Panc1 (cell line): ENCODE results near the gene JADE1. TPM values are rescaled to one million over a fixed set of nuclear protein-coding genes. Genes with fewer than 3 reads are reported as not detected.
A peak's percentile ranks its signal among the peaks of the same experiment; 100 is the strongest.

Experiments
- ATAC-seq: fragments of 200-7000 bp; cut with Tn5 transposase; 2 replicates; pipeline ENCODE4 v1.9.1; 2020; ENCODE audit warnings: mild to moderate bottlenecking, moderate library complexity
- BruUV-seq: library from RNA; stranded (reverse); fragments of 400-500 nt; replicated peaks from 2 replicates; lab custom pipeline; 2021; lab: Mats Ljungman, UMichigan
- CTCF ChIA-PET: fragments of 300-600 bp; sonication (Branson Sonifier 250); formaldehyde crosslinking; loops from one replicate; lab custom pipeline; 2022; ENCODE audit warnings: antibody characterized with exemption; lab: Charles Lee
- POLR2A ChIA-PET: fragments of 300-600 bp; sonication (Branson Sonifier 250); formaldehyde crosslinking; loops from one replicate; lab custom pipeline; 2022; ENCODE audit warnings: antibody characterized with exemption; lab: Charles Lee
- DNase-seq: peaks from one replicate; pipeline ENCODE4 v3.0.0-alpha.2; 2010; ENCODE audit warnings: low read depth, low spot score
- H3K27ac ChIP-seq: 2 replicates; pipeline ENCODE4 v1.5.1; 2011; ENCODE audit warnings: mild to moderate bottlenecking, low read length, inconsistent platforms
- H3K27me3 ChIP-seq: fragments of 200-500 bp; sonication (Bioruptor generic); 2 replicates; pipeline ENCODE4 v1.6.0; 2014; ENCODE audit warnings: low read length, inconsistent platforms; ENCODE audit not compliant: control insufficient read depth, insufficient read depth
- H3K36me3 ChIP-seq: fragments of 200-500 bp; sonication (Bioruptor generic); 2 replicates; pipeline ENCODE4 v1.5.1; 2014; ENCODE audit warnings: inconsistent platforms, mild to moderate bottlenecking, low read length, moderate library complexity; ENCODE audit not compliant: control insufficient read depth, insufficient read depth
- H3K4me1 ChIP-seq: 2 replicates; pipeline ENCODE4 v1.5.1; 2011; ENCODE audit warnings: inconsistent platforms, mild to moderate bottlenecking, low read length, moderate library complexity; ENCODE audit not compliant: control insufficient read depth, insufficient read depth
- H3K4me3 ChIP-seq, 2 experiments: 2 replicates each; pipeline ENCODE4 v1.5.1; 2011 to 2012; ENCODE audit warnings: low read depth in 2 of 2, low read length in 2 of 2, mild to moderate bottlenecking in 2 of 2, inconsistent platforms in 1 of 2, moderate library complexity in 1 of 2
- H3K9me3 ChIP-seq: fragments of 200-500 bp; sonication (Bioruptor generic); 2 replicates; pipeline ENCODE4 v1.5.1; 2014; ENCODE audit warnings: low read depth, mild to moderate bottlenecking, inconsistent platforms, low read length, moderate library complexity; ENCODE audit not compliant: control insufficient read depth, insufficient read depth
- POLR2AphosphoS5 ChIP-seq: IDR thresholded peaks from 2 replicates; pipeline ENCODE4 v1.6.1; 2012; ENCODE audit warnings: mild to moderate bottlenecking, low read depth, low read length, moderate library complexity
- SIN3A ChIP-seq: IDR thresholded peaks from 2 replicates; pipeline ENCODE4 v1.6.1; 2012; ENCODE audit warnings: low read depth, mild to moderate bottlenecking, low read length, moderate library complexity, borderline replicate concordance; ENCODE audit not compliant: insufficient read depth
- TCF7L2 ChIP-seq: IDR thresholded peaks from 2 replicates; pipeline ENCODE4 v1.6.1; 2011; ENCODE audit warnings: mild to moderate bottlenecking, low read depth, low read length, inconsistent platforms
- in situ Hi-C: cut with HindIII; loops from 2 replicates; pipeline ENCODE4 v1.10.0; 2016; ENCODE audit warnings: low sequenced_read_pairs, low pct_unique_long_range_greater_than_20kb
- intact Hi-C: fragments of 100-400 bp; cut with micrococcal nuclease; formaldehyde crosslinking; loops from one replicate; pipeline ENCODE4 v1.10.0; 2022; ENCODE audit not compliant: unreplicated experiment
- total RNA-seq: library from RNA; stranded (reverse); gene quantifications from one replicate; pipeline ENCODE4 v1.2.1, GENCODE V29; 2021; ENCODE audit not compliant: unreplicated experiment
- TF ChIP-seq, protein P1 (sequence below): fragments of 450-650 bp; IDR thresholded peaks from 2 replicates; pipeline ENCODE4 v1.5.1; 2017; ENCODE audit warnings: mild to moderate bottlenecking
- TF ChIP-seq, protein P2 (sequence below), 2 experiments: IDR thresholded peaks; 2 replicates each; pipeline ENCODE4 v1.6.1; 2011 to 2012; ENCODE audit warnings: low read depth in 2 of 2, control low read depth in 1 of 2, low read length in 1 of 2, mild to moderate bottlenecking in 1 of 2, moderate library complexity in 1 of 2; ENCODE audit not compliant: insufficient read depth in 1 of 2

JADE1 gene
- total RNA-seq, 1 experiment from 2014 or later, result 23.4 TPM

- Histone ChIP-seq H3K27ac (no peak overlapping the region), H3K27me3 (no peaks in the 10 kb centered on the region), H3K4me3 (no peak overlapping the region), H3K9me3 (no peaks in the 10 kb centered on the region), H3K36me3 (no peaks in the 10 kb centered on the region; the same call in 1 of the 2 replicates), H3K4me1 (peaks cover 14% of the 10 kb centered on the region)
- BruUV-seq, result no TSS peak
- ChIA-PET POLR2A (interaction anchor here (0.7 kb wide), 1 partner anchor 14 kb away, joined by 3 read pairs; no protein-coding TSS in a partner anchor), CTCF (interaction anchor here (0.5 kb wide), 1 partner anchor 17 kb away, joined by 7 read pairs; no protein-coding TSS in a partner anchor)
- no peak for ATAC-seq
- in situ Hi-C loops, result no loop called here
- TF ChIP-seq SIN3A (no peak), TCF7L2 (no peak), POLR2AphosphoS5 (no peak)
- TF ChIP-seq, protein P1, sequence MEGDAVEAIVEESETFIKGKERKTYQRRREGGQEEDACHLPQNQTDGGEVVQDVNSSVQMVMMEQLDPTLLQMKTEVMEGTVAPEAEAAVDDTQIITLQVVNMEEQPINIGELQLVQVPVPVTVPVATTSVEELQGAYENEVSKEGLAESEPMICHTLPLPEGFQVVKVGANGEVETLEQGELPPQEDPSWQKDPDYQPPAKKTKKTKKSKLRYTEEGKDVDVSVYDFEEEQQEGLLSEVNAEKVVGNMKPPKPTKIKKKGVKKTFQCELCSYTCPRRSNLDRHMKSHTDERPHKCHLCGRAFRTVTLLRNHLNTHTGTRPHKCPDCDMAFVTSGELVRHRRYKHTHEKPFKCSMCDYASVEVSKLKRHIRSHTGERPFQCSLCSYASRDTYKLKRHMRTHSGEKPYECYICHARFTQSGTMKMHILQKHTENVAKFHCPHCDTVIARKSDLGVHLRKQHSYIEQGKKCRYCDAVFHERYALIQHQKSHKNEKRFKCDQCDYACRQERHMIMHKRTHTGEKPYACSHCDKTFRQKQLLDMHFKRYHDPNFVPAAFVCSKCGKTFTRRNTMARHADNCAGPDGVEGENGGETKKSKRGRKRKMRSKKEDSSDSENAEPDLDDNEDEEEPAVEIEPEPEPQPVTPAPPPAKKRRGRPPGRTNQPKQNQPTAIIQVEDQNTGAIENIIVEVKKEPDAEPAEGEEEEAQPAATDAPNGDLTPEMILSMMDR, result no peak
- TF ChIP-seq, protein P2, sequence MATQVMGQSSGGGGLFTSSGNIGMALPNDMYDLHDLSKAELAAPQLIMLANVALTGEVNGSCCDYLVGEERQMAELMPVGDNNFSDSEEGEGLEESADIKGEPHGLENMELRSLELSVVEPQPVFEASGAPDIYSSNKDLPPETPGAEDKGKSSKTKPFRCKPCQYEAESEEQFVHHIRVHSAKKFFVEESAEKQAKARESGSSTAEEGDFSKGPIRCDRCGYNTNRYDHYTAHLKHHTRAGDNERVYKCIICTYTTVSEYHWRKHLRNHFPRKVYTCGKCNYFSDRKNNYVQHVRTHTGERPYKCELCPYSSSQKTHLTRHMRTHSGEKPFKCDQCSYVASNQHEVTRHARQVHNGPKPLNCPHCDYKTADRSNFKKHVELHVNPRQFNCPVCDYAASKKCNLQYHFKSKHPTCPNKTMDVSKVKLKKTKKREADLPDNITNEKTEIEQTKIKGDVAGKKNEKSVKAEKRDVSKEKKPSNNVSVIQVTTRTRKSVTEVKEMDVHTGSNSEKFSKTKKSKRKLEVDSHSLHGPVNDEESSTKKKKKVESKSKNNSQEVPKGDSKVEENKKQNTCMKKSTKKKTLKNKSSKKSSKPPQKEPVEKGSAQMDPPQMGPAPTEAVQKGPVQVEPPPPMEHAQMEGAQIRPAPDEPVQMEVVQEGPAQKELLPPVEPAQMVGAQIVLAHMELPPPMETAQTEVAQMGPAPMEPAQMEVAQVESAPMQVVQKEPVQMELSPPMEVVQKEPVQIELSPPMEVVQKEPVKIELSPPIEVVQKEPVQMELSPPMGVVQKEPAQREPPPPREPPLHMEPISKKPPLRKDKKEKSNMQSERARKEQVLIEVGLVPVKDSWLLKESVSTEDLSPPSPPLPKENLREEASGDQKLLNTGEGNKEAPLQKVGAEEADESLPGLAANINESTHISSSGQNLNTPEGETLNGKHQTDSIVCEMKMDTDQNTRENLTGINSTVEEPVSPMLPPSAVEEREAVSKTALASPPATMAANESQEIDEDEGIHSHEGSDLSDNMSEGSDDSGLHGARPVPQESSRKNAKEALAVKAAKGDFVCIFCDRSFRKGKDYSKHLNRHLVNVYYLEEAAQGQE (IDR thresholded peaks at IDR 0.05; ENCODE audit: insufficient read depth in 1 of 2, low read depth in 2 of 2, low read length in 1 of 2), result no peak
- intact Hi-C loops, result no loop called here
- DNase-seq, result no peak
Measured at GRCh38 chr4:128827296-128827695, 17.8 kb downstream of the JADE1 start.

- intact Hi-C loops, result no loop called here
- no TSS peak for BruUV-seq
- H3K27ac ChIP-seq, result 0 out of 2 replicates have a peak overlapping the region, but pooled peaks have one; percentile 17
Measured at GRCh38 chr4:128830906-128831503, 21.5 kb downstream of the JADE1 start.

More at GRCh38 chr4:128830906-128831503, 21.5 kb downstream of the JADE1 start:
- no peaks in the 10 kb centered on the region for H3K9me3 ChIP-seq
- H3K4me1 ChIP-seq, result peaks cover 10% of the 10 kb centered on the region
- TF ChIP-seq TCF7L2, result no peak
- TF ChIP-seq, protein P2 (IDR thresholded peaks at IDR 0.05; ENCODE audit: insufficient read depth in 1 of 2, low read depth in 2 of 2, low read length in 1 of 2), result no peak
- no peak for TF ChIP-seq POLR2AphosphoS5
- TF ChIP-seq SIN3A, result no peak
- TF ChIP-seq, protein P1, result no peak
- no peak overlapping the region for H3K4me3 ChIP-seq
- no peak for DNase-seq
- in situ Hi-C loops, result no loop called here
- H3K36me3 ChIP-seq, result no peaks in the 10 kb centered on the region; the same call in 1 of the 2 replicates
- no peak for ATAC-seq
- H3K27me3 ChIP-seq, result no peaks in the 10 kb centered on the region
- POLR2A ChIA-PET, result interaction anchor here (0.6 to 0.7 kb wide), 2 partner anchors 64 to 145 kb away, joined by 3 read pairs; no protein-coding TSS in a partner anchor
- CTCF ChIA-PET, result no interaction called here
